ENCODE data around the gene ZNF653. TPM values are rescaled to one million over a fixed set of nuclear protein-coding genes. Genes with fewer than 3 reads are reported as not detected.

ZNF653 gene
- total RNA-seq, 1 donor from 2014 or later, result 14.1 TPM

DNA sequence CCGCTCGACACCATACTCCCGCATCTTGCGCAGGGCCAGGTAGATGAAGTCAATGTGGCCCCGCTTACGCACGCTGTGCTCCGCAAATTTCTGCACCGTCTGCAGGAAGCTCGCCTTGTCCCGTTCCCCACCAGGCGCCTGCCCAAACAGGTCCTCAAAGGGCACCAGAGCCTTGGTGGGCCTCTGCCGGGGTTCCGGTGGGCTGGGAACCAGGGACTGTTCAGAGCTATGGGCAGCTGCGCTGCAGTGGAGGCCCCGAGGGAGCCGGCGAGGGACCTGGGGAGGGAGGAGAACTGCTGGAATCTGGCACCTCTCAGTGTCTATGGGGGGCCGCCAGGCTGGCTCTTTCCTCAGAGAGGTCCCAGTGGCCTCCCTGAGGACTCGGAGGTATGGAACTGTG, 8.3 kb upstream of the ZNF653 start:
- Mint-ChIP-seq H3K27me3 (no peaks in the 10 kb centered on the region), H3K4me1 (no peaks in the 10 kb centered on the region), H3K9me3 (no peaks in the 10 kb centered on the region), H3K36me3 (ENCODE audit: low read depth) (peaks cover 58% of the 10 kb centered on the region), H3K4me3 (no peak overlapping the region), H3K27ac (no peak overlapping the region)
- intact Hi-C loops (cut with micrococcal nuclease), result no loop called here
- DNase-seq (no peak), ATAC-seq (ENCODE audit: low read depth) (no peak)
- ChIA-PET CTCF (no interaction called here), POLR2A (no interaction called here)
- no peak for TF ChIP-seq CTCF (IDR thresholded peaks at IDR 0.05)

GRCh38 chr19:11510444-11510843, 4.8 kb upstream of the ZNF653 start:
- no peak overlapping the region for H3K4me3 Mint-ChIP-seq
- no peak for TF ChIP-seq CTCF (IDR thresholded peaks at IDR 0.05)
- H3K27me3 Mint-ChIP-seq, result no peaks in the 10 kb centered on the region
- peaks cover 40% of the 10 kb centered on the region for H3K36me3 Mint-ChIP-seq (ENCODE audit: low read depth)
- ChIA-PET CTCF (no interaction called here), POLR2A (interaction anchor here (0.6 kb wide), 1 partner anchor 45 kb away, joined by 5 read pairs; no protein-coding TSS in a partner anchor)
- H3K27ac Mint-ChIP-seq, result no peak overlapping the region
- peaks cover 11% of the 10 kb centered on the region for H3K4me1 Mint-ChIP-seq
- intact Hi-C loops (cut with micrococcal nuclease), result no loop called here
- DNase-seq, result no peak
- ATAC-seq (ENCODE audit: low read depth), result no peak
- H3K9me3 Mint-ChIP-seq, result no peaks in the 10 kb centered on the region

GRCh38 chr19:11507370-11508078, 1.9 kb upstream of the ZNF653 start:
- TF ChIP-seq CTCF (IDR thresholded peaks at IDR 0.05), result no peak
- CTCF ChIA-PET, result no interaction called here
- POLR2A ChIA-PET, result interaction anchor here (2.1 kb wide), 1 partner anchor 52 kb away, joined by 7 read pairs; the partner anchor contains the start of gene ELOF1
- Mint-ChIP-seq H3K4me1 (peaks cover 18% of the 10 kb centered on the region), H3K27me3 (no peaks in the 10 kb centered on the region), H3K27ac (no peak overlapping the region), H3K36me3 (ENCODE audit: low read depth) (peaks cover 23% of the 10 kb centered on the region), H3K9me3 (no peaks in the 10 kb centered on the region), H3K4me3 (no peak overlapping the region)
- DNase-seq (no peak), ATAC-seq (ENCODE audit: low read depth) (no peak)
- intact Hi-C loops (cut with micrococcal nuclease), result no loop called here

GRCh38 chr19:11506967-11507366, 1.3 kb upstream of the ZNF653 start:
- no peaks in the 10 kb centered on the region for H3K9me3 Mint-ChIP-seq
- CTCF ChIA-PET, result no interaction called here
- no peak for TF ChIP-seq CTCF (IDR thresholded peaks at IDR 0.05)
- no peaks in the 10 kb centered on the region for H3K27me3 Mint-ChIP-seq
- POLR2A ChIA-PET, result interaction anchor here (0.6 to 2.1 kb wide), 5 partner anchors 16 to 260 kb away, joined by 3 to 10 read pairs (median 5); partner anchors contain the start of genes ECSIT, ELOF1 and ZNF441
- intact Hi-C loops (cut with micrococcal nuclease), result no loop called here
- DNase-seq (no peak), ATAC-seq (ENCODE audit: low read depth) (no peak)
- peaks cover 18% of the 10 kb centered on the region for H3K4me1 Mint-ChIP-seq
- peak overlapping the region; percentile 95 for H3K27ac Mint-ChIP-seq
- H3K36me3 Mint-ChIP-seq (ENCODE audit: low read depth), result peaks cover 19% of the 10 kb centered on the region
- H3K4me3 Mint-ChIP-seq, result peak overlapping the region; percentile 38

- peak; percentile 10 for ATAC-seq (ENCODE audit: low read depth)
- intact Hi-C loops (cut with micrococcal nuclease), result no loop called here
- no peaks in the 10 kb centered on the region for H3K27me3 Mint-ChIP-seq
- peaks cover 18% of the 10 kb centered on the region for H3K4me1 Mint-ChIP-seq
- DNase-seq, result no peak
- POLR2A ChIA-PET, result interaction anchor here (0.6 to 2.1 kb wide), 8 partner anchors 17 to 261 kb away, joined by 3 to 10 read pairs (median 4); partner anchors contain the start of genes ECSIT, ELOF1 and ZNF441
- H3K36me3 Mint-ChIP-seq (ENCODE audit: low read depth), result peaks cover 18% of the 10 kb centered on the region
- no peak for TF ChIP-seq CTCF (IDR thresholded peaks at IDR 0.05)
- peak overlapping the region; percentile 92 for H3K4me3 Mint-ChIP-seq
- no peaks in the 10 kb centered on the region for H3K9me3 Mint-ChIP-seq
- CTCF ChIA-PET, result interaction anchor here (0.6 kb wide), 1 partner anchor 100 kb away, joined by 3 read pairs; no protein-coding TSS in a partner anchor
- peak overlapping the region; percentile 95 for H3K27ac Mint-ChIP-seq
Observed at GRCh38 chr19:11506101-11506555, 489 bp upstream of the ZNF653 start.
